Inflammatory macrophage treated with lipopolysaccharide for 1 hour (primary cell): ENCODE measurements around the gene BCAS3.

Source experiments
- DNase-seq, 2 donors: peaks; one replicate each; pipeline ENCODE4 v3.0.0-alpha.2; 2020 to 2022

The BCAS3 gene

DNA sequence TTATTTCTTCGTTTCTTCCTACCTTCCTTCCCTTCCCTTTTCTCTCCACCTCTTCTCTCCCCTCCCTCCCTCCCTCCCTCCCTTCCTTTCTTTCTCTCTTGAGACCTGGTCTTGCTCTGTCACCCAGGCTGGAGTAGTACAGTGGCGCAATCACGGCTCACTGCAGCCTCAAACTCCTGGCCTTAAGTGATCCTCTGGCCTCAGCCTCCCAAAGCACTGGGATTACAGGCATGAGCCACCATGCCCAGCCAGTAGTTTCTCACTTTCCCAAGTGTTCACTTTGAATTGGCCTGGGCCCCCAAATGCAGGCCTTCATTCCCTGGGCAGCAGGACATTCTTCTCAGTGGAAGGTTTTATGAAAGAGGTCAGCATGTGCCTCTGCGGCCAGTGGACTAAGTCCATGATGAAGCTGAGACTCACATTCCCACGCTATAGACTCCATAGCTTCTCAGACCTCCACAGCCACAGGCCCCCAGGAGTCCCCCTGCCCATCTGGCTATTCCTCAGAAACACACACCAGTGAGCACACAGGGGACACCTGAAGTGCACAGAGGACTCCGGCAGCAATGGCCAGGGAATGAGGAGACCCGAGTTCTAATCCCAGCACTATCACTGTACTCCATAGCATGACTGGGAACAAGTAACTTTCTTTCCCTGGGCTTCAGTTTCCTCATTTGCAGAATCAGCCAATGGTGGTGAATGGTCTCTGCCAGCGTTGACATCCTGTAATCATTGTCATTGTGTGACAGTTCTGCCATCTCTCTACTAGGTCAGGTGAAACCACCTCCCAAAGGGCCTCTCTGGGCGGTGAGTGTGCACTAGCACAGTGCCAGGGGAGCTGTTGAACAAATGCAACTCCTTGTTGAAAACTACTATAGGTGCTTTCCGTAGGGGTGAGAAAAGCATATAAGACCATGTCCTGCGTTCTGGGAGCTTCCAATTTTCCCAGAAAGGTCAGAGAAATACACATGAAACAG, 652.8 kb downstream of the BCAS3 start:
- DNase-seq: no peak

DNA sequence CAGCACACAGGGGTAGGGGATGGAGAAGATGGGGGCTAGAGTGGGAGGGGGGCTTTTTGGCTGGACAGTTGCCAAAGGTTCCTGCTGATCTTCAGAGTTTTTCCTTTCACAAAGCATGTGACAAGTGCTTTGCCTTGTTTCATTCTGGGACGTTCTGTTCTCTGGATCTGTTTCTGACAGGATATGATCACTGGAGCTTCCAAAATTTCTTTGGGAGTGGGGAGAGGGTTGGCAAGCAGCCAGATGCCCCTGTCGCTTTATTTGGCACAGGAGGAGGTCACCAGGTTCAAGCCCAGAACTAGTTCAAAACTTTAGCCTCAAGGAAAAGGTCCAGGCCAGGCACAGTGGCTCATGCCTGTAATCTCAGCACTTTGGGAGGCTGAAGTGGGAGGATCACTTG, 653.5 kb downstream of the BCAS3 start:
- no peak for DNase-seq

DNA sequence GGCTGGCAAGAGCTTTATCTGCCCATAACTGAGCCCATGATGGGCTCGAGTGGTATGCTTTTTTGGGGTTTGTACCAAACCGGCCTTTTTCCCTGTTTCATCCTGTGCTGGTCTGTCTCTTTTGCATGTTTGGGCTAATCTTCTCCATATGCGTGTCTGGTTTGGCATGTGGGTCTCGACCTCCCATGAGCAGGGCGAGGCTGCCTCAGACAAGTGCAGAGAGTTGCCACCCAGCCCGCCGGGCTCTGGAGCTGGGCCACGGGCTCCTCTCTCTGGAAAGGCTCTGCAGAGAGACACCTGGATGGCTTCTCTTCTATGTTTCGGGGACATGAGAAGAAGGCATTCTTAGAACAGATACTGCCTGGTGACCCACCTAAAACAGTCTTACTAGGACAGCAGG, 654.2 kb downstream of the BCAS3 start:
- DNase-seq: no peak

- no peak for DNase-seq
Observed at GRCh38 chr17:61333136-61333535, 655.5 kb downstream of the BCAS3 start.

GRCh38 chr17:61334673-61335072, 657.0 kb downstream of the BCAS3 start:
- no peak for DNase-seq

GRCh38 chr17:61335105-61335844, 657.6 kb downstream of the BCAS3 start:
- no peak for DNase-seq

DNA sequence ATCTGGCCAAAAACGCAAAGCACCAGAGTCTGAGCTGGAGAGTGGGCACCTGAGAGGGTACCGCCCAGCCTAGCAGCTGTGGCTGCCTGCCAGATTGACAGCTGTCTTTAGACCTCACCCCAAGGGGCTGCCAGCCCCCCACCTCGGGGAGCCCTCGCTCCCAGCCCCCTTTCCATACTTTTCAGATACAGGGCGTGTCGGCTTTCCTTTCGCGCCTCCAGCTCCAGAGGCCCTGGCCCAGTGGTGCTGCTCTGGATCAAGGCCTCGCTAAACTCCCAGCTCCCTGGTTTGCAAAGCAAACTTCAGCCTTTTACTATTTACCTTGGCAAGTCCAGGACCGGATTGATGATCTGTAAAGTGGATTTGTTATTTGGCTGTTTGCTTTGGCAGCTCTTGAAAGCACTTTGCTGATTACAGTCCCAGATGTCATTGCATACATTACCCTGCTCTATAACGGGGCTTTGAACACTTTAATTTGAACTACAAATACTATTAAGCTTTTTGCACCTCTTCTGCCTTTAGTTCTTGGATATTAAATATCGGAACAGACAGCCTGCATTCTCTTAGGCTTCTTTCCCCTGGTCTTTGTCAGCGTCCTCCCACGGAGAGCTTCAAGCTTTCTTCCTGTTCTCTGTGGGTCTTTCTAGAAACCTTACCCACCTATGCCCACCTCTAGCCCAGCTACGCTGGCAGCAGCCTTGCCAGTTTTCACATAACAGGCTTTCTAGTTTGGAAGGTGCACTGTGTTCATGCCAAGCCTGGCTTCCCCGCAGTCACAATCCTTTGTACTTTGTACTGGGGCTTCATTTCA, 658.4 kb downstream of the BCAS3 start:
- DNase-seq: no peak

- DNase-seq: no peak
Observed at GRCh38 chr17:61337290-61337689, 659.6 kb downstream of the BCAS3 start.

- DNase-seq: no peak
Observed at GRCh38 chr17:61338000-61338798, 660.5 kb downstream of the BCAS3 start.

DNA sequence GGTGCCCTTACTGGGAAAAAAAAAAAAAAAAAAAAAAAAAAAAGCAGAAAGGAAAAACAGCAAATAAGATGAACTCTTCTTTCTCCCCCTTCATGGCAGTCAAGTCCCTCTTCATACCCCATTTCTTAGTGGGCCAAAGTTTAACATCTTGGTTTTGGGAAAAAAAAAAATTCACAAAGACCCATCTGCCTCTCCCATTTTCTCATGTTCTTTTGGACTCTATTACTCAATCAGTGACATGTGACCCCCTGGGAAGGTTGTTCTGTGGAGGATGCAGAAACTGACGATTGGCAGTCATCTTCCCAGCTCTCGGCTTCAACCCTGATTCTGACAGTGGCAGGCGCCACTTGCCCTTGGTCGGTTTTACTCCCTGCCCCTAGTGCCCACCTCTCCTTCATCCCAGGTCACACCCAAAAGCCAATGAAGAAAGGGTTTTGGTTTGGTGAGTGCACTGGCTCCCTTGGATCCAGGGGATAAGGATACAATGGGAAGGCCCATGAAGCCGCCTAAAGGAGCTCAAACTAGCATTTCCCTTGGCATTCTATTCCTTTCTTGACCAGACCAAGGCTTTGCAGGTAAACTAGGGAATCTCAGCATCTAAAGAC, 661.3 kb downstream of the BCAS3 start:
- DNase-seq: no peak

DNA sequence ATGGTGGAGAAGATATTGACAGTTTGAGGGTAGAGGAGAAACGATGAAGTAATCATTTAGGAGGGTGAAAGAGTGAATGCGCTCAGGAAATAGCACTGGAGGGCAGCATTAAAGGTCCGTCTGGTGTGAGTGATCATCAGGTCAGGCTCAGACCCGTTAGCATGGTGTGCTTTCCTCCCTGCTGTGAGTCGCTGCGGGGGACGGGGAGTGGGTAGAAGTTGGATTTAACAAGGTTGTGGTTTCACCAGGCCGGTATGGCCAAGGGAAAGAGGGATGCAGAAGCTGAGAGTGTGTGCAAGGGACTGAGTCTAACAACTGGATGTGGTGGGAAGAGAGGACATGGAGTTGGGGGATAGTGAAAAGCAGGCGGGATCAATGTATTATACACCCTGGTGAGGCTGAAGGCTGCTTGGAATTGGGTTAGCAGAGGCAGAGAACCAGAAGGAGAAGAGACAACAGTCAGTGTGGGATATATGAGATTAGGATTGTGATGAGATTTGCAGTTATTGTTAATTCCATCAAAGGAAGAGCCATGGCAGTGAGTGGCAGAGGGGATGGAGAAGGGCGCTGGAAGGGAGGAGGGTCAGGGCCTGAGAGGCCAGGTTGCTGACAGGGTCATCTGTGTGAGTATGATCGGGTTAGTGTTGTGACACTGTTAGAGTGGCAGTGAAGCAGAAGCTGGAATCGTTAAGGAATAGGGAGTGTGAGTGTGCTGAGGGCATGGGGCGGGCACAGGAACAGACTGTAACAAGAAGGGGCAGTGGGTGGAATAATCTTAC, 663.0 kb downstream of the BCAS3 start:
- no peak for DNase-seq

GRCh38 chr17:61343576-61343975, 665.9 kb downstream of the BCAS3 start:
- DNase-seq: no peak

DNA sequence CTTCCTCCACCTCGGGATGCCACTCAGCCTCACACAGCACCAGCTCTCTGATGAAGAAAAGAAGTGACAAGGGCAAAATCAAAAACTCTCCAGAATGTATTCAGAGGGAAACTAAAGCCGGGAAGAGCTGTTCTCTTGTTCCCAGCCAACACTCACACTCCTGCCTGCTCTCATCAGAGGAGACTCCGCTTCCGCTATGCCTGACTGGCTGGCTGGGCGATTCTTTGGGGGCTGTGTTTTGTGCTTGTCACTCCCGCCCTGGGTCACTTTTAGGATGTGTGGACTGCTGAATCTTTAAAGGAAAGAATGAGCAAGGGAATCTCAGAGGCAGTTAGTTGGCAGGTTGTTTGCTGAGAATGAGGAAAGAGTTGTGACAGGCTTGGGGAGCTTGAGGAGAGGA, 667.4 kb downstream of the BCAS3 start:
- no peak for DNase-seq

DNA sequence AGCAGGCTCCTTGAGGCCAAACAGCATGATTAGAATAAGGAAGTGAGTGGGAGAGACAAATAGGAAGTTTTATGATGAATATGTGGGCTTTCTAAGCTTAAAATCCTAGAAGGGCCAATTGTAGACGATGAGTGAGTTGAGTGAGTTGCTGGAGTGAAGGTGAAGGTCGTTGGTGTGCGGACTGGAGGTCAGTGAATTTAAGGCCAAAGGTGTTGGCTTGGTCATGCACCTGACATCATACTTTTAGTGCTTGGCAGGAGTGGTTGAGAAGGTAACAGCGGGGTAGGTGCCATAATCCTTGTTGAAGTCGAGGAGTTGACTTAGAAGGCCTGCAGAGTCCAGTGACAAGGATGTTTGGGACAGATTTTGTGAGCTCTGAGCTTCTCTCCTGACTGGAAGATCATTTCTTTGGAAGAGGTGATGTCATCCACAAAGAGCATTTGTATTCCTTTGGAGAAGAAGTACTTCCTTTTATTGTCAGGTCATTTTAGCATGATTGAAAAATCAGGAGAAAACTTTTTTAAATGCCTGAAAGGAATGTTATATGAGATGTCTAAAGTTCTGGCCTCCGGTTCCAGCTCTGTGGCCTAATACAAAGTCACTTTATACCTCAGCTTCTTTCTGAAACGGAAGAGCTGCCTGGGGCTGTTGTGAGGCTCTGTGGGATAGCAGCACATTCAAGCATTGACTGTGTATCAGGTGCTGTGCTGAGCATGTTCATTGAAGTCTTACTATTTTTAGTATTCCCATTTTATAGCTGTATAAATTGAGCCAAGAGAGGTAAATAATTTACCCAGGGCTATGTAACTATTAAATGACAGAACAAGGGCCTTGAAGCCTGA, 668.4 kb downstream of the BCAS3 start:
- DNase-seq: no peak

- no peak for DNase-seq
Observed at GRCh38 chr17:61349350-61349749, 671.7 kb downstream of the BCAS3 start.

DNA sequence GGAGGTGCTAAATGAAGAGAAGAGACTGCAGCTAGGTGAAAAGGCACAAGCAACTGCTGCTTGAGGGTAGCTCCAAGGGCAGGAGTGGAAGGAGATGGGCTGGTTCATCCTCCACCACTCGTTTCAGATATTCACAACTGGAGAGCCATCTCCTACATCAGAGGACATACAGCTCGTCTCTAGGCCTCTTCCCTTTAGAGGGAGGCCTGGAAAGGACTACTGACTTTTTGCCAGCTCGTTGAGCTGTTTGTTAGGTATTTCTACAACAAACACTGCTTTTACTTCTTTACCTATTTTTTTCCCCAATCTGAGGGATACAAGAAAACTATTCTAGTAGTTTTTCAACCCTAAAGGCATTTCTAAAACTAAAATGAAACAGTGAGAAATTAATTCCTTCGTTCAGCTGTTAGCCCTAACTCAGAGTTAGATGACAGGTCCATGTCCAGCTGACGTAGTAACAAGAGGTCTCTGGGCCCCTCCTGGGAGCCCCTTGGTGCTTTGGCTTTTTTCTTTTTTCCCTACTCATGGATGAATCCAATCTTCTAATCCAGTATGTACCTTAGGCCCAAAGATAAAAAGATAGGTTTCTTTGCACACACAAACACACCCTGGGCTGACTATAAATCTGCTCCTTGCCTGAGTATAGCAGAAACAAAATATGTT, 674.2 kb downstream of the BCAS3 start:
- DNase-seq: no peak

DNA sequence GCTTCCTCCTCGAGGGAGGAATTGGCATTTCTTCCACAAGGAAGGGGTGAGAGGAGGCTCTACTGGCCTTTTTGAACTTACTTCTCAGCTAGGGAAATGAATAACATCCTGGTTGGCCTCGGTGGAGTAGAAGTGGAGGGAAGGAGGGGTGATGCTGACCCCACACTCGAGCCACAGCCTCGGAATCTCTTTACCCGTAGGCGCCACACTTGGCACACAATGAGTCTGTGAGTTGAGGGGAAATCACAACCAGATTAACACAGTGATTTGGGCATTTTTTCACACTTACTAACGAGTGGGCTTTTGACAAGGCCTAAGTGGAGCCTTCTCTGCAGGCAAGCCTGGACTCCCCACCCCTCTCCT, 674.7 kb downstream of the BCAS3 start:
- no peak for DNase-seq

- no peak for DNase-seq
Observed at GRCh38 chr17:61352781-61353491, 675.3 kb downstream of the BCAS3 start.

GRCh38 chr17:61353615-61354014, 676.0 kb downstream of the BCAS3 start:
- DNase-seq: no peak
